Measurements from ENCODE around the gene LDLRAD4.

Gene LDLRAD4

DNA sequence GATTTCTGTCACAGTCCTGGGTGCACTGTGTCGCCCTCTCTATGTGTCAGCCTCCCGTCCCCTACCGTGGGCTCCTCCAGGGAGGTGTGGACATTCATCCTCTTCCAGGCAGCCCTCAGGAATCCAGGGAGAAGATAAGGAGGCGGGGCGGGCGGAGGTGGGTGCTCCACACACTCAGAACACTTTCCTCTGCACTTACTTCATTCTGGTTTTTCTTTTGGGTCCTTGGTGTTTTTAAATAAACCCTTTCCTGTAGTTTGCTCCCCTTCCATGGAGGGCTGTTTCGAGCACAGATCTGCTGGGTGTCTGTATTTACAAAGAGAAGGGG is 323.9 kb downstream of the LDLRAD4 start:
- H3K36me3 ChIP-seq (ENCODE audit: insufficient read depth, low read depth, low read length) = no peaks in the 10 kb centered on the region
- peaks cover 7% of the 10 kb centered on the region; the same call in 1 of the 2 replicates for H3K4me1 ChIP-seq (ENCODE audit: insufficient read depth, low read length)
- H3K9ac ChIP-seq (ENCODE audit: low read depth, low read length) = no peak overlapping the region
- no peaks in the 10 kb centered on the region for H3K9me3 ChIP-seq (ENCODE audit: insufficient read depth, low read depth, low read length)
- H3K27ac ChIP-seq (ENCODE audit: low read length) = no peak overlapping the region
- no peak overlapping the region for H3K4me3 ChIP-seq (ENCODE audit: low read length)
- no peaks in the 10 kb centered on the region for H3K27me3 ChIP-seq (ENCODE audit: insufficient read depth, low read length)

DNA sequence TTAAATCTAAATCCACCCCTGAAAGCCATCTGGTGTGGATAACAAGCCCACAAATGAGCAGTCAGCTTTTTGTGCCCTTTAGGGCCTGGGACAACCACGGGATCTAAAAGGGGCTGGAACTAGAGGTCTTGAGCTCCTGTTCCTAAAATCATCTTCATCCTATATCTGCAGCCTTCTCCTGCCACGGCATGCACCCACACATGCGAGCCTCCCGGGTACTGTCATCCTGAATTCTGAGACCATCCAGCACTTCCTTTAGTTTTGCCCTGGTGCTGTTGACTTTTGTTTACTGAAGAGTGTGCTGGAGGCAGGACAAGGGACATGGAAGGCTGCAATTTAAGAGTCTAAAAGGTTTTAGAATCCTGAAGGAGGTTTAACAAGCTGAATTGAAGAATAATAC is 324.6 kb downstream of the LDLRAD4 start:
- no peaks in the 10 kb centered on the region for H3K27me3 ChIP-seq (ENCODE audit: insufficient read depth, low read length)
- peaks cover 7% of the 10 kb centered on the region; the same call in 1 of the 2 replicates for H3K4me1 ChIP-seq (ENCODE audit: insufficient read depth, low read length)
- 0 out of 2 replicates have a peak, but pooled peaks cover 3% of the 10 kb centered on the region for H3K9me3 ChIP-seq (ENCODE audit: insufficient read depth, low read depth, low read length)
- H3K4me3 ChIP-seq (ENCODE audit: low read length) = no peak overlapping the region
- no peak overlapping the region for H3K9ac ChIP-seq (ENCODE audit: low read depth, low read length)
- H3K27ac ChIP-seq (ENCODE audit: low read length) = no peak overlapping the region
- no peaks in the 10 kb centered on the region for H3K36me3 ChIP-seq (ENCODE audit: insufficient read depth, low read depth, low read length)

- no peak overlapping the region for H3K27ac ChIP-seq (ENCODE audit: low read length)
- 0 out of 2 replicates have a peak, but pooled peaks cover 3% of the 10 kb centered on the region for H3K9me3 ChIP-seq (ENCODE audit: insufficient read depth, low read depth, low read length)
- H3K4me3 ChIP-seq (ENCODE audit: low read length) = no peak overlapping the region
- H3K4me1 ChIP-seq (ENCODE audit: insufficient read depth, low read length) = peaks cover 5% of the 10 kb centered on the region; the same call in 1 of the 2 replicates
- no peaks in the 10 kb centered on the region for H3K27me3 ChIP-seq (ENCODE audit: insufficient read depth, low read length)
- no peaks in the 10 kb centered on the region for H3K36me3 ChIP-seq (ENCODE audit: insufficient read depth, low read depth, low read length)
- no peak overlapping the region for H3K9ac ChIP-seq (ENCODE audit: low read depth, low read length)
Measured at GRCh38 chr18:13543811-13544732, 325.5 kb downstream of the LDLRAD4 start.

DNA sequence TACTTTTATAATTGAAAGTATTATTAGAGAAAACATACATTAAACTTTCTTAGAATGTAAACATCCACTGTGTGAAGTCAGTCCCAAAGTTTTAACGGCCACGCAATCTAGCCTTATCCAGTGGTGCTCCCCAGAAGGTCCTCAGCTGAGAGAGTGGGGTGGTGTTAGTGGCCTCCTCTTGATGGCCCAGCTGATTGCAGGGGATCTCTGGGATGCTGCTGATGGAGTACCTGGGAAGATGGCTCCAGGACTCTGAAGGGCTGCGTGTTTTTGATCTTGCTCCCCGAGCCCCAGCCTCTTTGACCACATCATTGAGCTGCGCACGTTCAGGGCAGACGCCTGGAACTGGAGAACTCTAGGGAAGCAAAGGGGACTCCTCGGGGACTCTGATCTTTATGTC is 326.4 kb downstream of the LDLRAD4 start:
- Histone ChIP-seq H3K4me3 (ENCODE audit: low read length) (no peak overlapping the region), H3K27me3 (ENCODE audit: insufficient read depth, low read length) (no peaks in the 10 kb centered on the region), H3K9me3 (ENCODE audit: insufficient read depth, low read depth, low read length) (0 out of 2 replicates have a peak, but pooled peaks cover 3% of the 10 kb centered on the region), H3K27ac (ENCODE audit: low read length) (no peak overlapping the region), H3K36me3 (ENCODE audit: insufficient read depth, low read depth, low read length) (no peaks in the 10 kb centered on the region), H3K4me1 (ENCODE audit: insufficient read depth, low read length) (no peaks in the 10 kb centered on the region), H3K9ac (ENCODE audit: low read depth, low read length) (no peak overlapping the region)

DNA sequence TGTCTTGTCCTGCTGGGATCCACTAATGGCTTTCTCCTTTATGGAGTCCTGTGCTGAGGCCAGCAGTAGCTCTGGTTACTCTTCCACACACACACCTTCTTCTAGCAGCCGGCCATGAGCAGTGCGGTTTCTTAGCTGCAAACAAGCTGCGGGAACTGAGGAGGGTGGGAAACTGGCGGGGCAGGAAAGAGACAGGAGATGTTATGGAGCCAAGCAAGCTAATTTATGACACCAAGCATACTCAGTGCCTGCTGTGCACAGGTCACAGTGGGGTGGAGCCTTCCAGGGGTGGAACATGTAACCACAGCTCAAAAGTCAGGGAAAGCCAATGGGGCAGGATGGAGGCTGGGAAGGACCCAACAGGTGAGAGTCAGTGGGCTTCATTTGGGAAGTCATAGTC is 327.0 kb downstream of the LDLRAD4 start:
- Histone ChIP-seq H3K36me3 (ENCODE audit: insufficient read depth, low read depth, low read length) (no peaks in the 10 kb centered on the region), H3K4me1 (ENCODE audit: insufficient read depth, low read length) (no peaks in the 10 kb centered on the region), H3K9me3 (ENCODE audit: insufficient read depth, low read depth, low read length) (0 out of 2 replicates have a peak, but pooled peaks cover 3% of the 10 kb centered on the region), H3K4me3 (ENCODE audit: low read length) (no peak overlapping the region), H3K9ac (ENCODE audit: low read depth, low read length) (no peak overlapping the region), H3K27me3 (ENCODE audit: insufficient read depth, low read length) (no peaks in the 10 kb centered on the region), H3K27ac (ENCODE audit: low read length) (no peak overlapping the region)

DNA sequence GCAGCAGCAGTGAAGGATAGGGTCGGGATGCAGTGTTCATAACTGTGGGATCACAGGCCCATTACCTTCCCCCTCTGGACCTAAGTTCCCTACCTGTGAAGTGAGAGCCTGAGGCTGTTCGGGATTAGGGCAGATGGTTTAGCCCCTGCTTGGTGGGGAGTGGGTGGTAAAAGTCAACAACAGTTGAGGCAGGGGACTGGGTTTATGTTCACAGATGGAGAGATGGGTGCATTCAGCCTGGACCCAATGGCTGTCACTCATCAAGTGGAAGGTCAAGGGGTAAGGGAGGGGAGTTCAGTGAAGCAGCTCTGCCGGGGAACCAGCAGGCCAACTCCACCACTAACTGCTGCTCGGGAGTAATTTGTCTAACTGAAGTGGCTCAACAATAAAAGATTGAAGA is 327.4 kb downstream of the LDLRAD4 start:
- Histone ChIP-seq H3K27ac (ENCODE audit: low read length) (no peak overlapping the region), H3K27me3 (ENCODE audit: insufficient read depth, low read length) (no peaks in the 10 kb centered on the region), H3K9ac (ENCODE audit: low read depth, low read length) (no peak overlapping the region), H3K4me1 (ENCODE audit: insufficient read depth, low read length) (no peaks in the 10 kb centered on the region), H3K9me3 (ENCODE audit: insufficient read depth, low read depth, low read length) (0 out of 2 replicates have a peak, but pooled peaks cover 3% of the 10 kb centered on the region), H3K36me3 (ENCODE audit: insufficient read depth, low read depth, low read length) (no peaks in the 10 kb centered on the region), H3K4me3 (ENCODE audit: low read length) (no peak overlapping the region)

DNA sequence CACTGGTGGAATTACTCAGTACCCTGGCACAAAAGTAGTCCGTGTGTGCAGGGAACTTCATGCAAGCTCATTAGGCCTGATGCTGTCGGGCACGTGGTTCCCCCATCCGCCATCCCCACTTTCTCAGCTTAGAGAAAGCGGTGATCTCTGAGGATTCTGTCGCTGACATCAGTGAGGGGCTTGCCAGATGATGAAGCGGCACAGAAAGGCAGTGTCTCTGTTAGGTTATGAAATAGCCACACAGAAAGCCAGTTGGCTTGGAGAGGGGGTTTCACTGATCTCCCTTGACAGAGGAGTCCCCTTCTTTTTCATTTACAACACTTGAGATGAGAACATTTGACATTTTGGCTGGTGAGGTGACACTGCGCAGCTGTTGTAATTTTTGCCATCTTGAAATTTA is 328.1 kb downstream of the LDLRAD4 start:
- Histone ChIP-seq H3K36me3 (ENCODE audit: insufficient read depth, low read depth, low read length) (no peaks in the 10 kb centered on the region), H3K4me1 (ENCODE audit: insufficient read depth, low read length) (no peaks in the 10 kb centered on the region)

DNA sequence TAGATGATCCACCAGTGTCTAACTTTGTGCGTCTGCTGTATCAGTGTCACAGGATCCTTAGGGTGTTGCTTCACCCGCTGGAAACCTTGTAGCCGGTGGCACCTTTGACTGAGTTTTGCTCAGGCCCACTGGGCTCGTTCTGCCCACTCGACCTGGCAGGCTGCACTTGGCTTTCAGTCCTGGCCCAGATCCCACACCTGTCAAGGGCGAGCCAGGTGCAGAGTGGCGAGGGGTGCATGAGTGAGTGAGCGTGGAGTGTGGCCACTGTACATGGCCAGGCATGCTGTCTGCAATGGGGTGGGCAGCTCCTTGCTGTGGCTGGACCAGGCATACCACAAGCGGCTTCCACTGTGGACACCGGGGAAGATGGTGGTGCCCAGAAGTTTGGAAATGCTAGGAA is 328.8 kb downstream of the LDLRAD4 start:
- no peak overlapping the region for H3K27ac ChIP-seq (ENCODE audit: low read length)
- no peaks in the 10 kb centered on the region for H3K36me3 ChIP-seq (ENCODE audit: insufficient read depth, low read depth, low read length)
- H3K27me3 ChIP-seq (ENCODE audit: insufficient read depth, low read length) = no peaks in the 10 kb centered on the region
- H3K9ac ChIP-seq (ENCODE audit: low read depth, low read length) = no peak overlapping the region
- H3K9me3 ChIP-seq (ENCODE audit: insufficient read depth, low read depth, low read length) = 0 out of 2 replicates have a peak, but pooled peaks cover 3% of the 10 kb centered on the region
- no peaks in the 10 kb centered on the region for H3K4me1 ChIP-seq (ENCODE audit: insufficient read depth, low read length)
- H3K4me3 ChIP-seq (ENCODE audit: low read length) = no peak overlapping the region

More for the DNA sequence above, 328.1 kb downstream of the LDLRAD4 start:
- Histone ChIP-seq H3K9me3 (ENCODE audit: insufficient read depth, low read depth, low read length) (0 out of 2 replicates have a peak, but pooled peaks cover 3% of the 10 kb centered on the region), H3K4me3 (ENCODE audit: low read length) (no peak overlapping the region), H3K27me3 (ENCODE audit: insufficient read depth, low read length) (no peaks in the 10 kb centered on the region), H3K9ac (ENCODE audit: low read depth, low read length) (no peak overlapping the region), H3K27ac (ENCODE audit: low read length) (no peak overlapping the region)

DNA sequence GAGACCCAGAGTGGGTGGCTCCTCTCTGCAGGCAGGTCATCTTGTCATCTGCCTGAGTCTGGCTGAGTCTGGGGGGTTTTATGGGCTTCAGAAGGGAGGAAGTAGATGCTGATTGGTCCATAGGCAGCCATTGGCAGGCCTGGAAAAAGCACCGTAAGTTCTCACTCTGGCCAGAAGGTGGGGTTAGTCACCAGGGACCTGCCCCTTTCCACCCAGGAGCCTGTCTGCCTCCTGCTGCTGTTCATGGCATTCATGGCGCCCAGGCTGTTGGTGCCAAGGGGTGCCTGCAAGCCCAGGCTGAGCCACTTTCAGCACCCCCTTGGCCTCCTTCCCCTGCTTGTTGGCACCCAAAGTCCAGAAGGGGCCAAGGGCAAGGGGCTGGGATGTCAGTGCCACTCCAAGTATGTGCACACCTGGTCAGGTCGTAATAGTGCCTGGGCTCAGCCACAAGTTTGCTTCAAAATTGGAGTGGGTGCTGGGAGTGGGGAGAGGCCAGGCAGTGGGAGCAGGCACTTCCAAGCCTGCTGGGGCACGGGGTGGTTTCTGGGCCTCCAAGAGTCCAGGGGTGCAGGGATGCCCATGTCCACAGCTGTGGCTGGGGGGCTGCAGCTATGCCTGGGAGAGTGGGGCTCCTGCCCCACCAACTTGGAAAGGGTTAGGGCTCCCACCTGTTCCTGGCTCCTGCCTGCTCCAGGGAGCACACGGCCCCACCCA is 329.7 kb downstream of the LDLRAD4 start:
- no peaks in the 10 kb centered on the region for H3K4me1 ChIP-seq (ENCODE audit: insufficient read depth, low read length)
- no peak overlapping the region for H3K4me3 ChIP-seq (ENCODE audit: low read length)
- H3K27ac ChIP-seq (ENCODE audit: low read length) = no peak overlapping the region
- 0 out of 2 replicates have a peak, but pooled peaks cover 3% of the 10 kb centered on the region for H3K9me3 ChIP-seq (ENCODE audit: insufficient read depth, low read depth, low read length)
- H3K36me3 ChIP-seq (ENCODE audit: insufficient read depth, low read depth, low read length) = no peaks in the 10 kb centered on the region
- H3K27me3 ChIP-seq (ENCODE audit: insufficient read depth, low read length) = no peaks in the 10 kb centered on the region
- H3K9ac ChIP-seq (ENCODE audit: low read depth, low read length) = no peak overlapping the region

DNA sequence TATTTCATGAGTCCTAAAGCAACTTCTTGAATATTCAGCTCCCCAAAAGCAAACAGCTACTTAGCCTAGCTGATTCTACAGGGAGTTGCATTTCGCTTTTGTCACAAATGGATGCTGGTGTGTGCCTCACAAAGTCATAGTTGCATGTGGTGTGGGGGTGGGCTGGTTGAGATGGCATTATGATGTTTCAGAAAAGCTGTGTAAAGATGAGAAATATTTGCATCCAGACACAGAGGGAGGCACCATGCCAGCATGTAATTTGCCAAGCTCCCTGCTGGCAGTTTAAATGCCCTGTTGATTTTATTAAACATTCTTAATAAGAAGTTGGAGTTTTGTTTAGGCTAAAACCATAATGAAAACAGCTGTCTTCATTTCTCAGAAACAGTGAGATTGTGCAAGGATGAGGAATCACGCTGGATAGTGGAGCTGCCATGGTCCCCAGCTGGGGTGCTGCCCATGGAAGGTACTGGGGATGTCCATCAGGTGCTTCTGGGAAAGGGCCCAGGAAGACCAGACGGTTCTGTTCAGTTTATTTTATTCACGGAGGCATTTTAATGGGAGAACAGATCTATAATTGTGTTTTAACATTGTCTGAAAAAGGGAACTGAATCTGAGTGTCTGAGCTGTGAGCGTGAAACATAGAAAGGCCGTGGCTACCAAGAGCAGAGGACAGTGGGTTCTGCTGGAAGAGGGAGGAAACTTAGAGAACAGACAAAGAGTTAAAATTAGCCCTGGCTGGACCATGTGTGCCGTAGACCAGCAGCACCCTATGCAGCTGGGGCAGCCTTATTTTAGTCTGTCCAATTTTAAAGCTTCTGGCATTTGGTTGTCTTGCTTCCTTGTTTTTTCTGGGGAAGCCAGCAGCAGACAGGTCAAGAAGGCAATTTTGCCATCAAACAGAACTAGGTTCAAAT is 330.7 kb downstream of the LDLRAD4 start:
- no peak overlapping the region for H3K27ac ChIP-seq (ENCODE audit: low read length)
- H3K9me3 ChIP-seq (ENCODE audit: insufficient read depth, low read depth, low read length) = 0 out of 2 replicates have a peak, but pooled peaks cover 3% of the 10 kb centered on the region
- no peaks in the 10 kb centered on the region for H3K27me3 ChIP-seq (ENCODE audit: insufficient read depth, low read length)
- H3K4me1 ChIP-seq (ENCODE audit: insufficient read depth, low read length) = no peaks in the 10 kb centered on the region
- H3K36me3 ChIP-seq (ENCODE audit: insufficient read depth, low read depth, low read length) = no peaks in the 10 kb centered on the region
- no peak overlapping the region for H3K9ac ChIP-seq (ENCODE audit: low read depth, low read length)
- H3K4me3 ChIP-seq (ENCODE audit: low read length) = no peak overlapping the region

DNA sequence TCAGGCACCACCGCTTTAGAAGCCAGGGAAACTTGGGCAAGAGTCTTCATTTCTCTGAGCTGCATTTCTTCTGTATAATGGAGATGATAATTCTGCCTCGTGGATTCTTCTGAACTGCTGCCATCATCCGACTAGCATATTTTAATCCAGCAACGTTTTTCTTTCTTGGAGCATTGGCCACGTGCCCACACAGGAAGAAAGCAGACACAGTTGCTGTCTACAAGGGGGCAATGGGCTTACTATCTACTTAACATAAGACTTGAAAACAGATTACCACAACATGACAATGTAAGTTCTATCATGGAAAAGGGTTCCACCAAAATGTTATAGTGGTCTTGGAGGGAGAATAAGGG is 331.3 kb downstream of the LDLRAD4 start:
- no peak overlapping the region for H3K4me3 ChIP-seq (ENCODE audit: low read length)
- H3K9ac ChIP-seq (ENCODE audit: low read depth, low read length) = no peak overlapping the region
- no peaks in the 10 kb centered on the region for H3K36me3 ChIP-seq (ENCODE audit: insufficient read depth, low read depth, low read length)
- H3K4me1 ChIP-seq (ENCODE audit: insufficient read depth, low read length) = no peaks in the 10 kb centered on the region
- 0 out of 2 replicates have a peak, but pooled peaks cover 3% of the 10 kb centered on the region for H3K9me3 ChIP-seq (ENCODE audit: insufficient read depth, low read depth, low read length)
- no peaks in the 10 kb centered on the region for H3K27me3 ChIP-seq (ENCODE audit: insufficient read depth, low read length)
- no peak overlapping the region for H3K27ac ChIP-seq (ENCODE audit: low read length)

All from iPS-20b (cell line).